ENCODE measurements around the gene OTUB1.

Gene OTUB1, protein sequence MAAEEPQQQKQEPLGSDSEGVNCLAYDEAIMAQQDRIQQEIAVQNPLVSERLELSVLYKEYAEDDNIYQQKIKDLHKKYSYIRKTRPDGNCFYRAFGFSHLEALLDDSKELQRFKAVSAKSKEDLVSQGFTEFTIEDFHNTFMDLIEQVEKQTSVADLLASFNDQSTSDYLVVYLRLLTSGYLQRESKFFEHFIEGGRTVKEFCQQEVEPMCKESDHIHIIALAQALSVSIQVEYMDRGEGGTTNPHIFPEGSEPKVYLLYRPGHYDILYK

DNA sequence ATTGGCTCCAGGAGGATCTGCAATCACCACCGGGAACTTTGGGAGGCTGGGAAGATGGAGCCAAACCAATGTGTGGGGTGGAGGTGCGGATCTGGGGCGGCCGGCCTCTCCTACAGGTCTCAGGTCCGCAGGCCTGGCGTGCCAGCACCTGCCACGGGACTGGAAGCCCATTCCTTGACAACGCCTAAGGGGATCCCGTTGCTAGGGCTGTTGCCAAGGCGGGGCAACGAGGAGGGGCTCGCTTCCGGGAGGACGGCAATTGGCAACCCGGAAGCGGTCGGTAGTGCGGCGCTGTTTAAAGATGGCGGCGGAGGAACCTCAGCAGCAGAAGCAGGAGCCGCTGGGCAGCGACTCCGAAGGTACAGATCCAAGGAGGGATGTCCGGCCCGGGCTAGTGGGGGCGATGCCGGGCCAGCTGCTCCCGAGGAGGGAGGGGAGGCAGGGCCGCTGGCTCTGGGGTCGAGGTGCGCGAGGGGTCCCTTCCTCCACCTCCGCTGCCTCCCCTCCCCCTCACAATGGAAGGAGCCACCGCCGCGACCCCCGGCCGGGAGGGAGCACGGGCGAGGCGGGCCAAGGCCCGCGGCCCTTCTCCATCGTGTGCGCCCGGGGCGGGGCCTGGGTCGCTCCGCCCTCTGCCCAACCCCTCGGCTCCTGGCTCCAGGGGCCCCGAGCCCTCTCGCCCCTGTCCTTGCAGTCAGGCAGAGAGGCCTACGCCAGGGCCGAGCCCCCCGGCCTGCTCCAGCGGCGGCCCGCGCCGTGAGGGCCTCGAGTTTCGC is at the start of gene OTUB1:
TSS of gene OTUB1 (plus strand) at position 283 of the 776 bp plus-strand sequence. CDS start at position 302, 19 bp downstream.
- no peak for TF ChIP-seq CTCF (IDR thresholded peaks at IDR 0.05; ENCODE audit: insufficient read depth, low read depth, low read length, missing control alignments)
- DNase-seq (ENCODE audit: low read depth): peak; percentile 93
- peak within 1 kb of the TSS; percentile 92 for H3K4me3 ChIP-seq (ENCODE audit: low read depth, low read length)

- H3K4me3 ChIP-seq (ENCODE audit: low read depth, low read length): peak overlapping the region; percentile 93
- DNase-seq (ENCODE audit: low read depth): peak; percentile 61
- TF ChIP-seq CTCF (IDR thresholded peaks at IDR 0.05; ENCODE audit: insufficient read depth, low read depth, low read length, missing control alignments): no peak
These were observed 48.3 kb upstream of the OTUB1 start for GRCh38 chr11:63937713-63938478.

DNA sequence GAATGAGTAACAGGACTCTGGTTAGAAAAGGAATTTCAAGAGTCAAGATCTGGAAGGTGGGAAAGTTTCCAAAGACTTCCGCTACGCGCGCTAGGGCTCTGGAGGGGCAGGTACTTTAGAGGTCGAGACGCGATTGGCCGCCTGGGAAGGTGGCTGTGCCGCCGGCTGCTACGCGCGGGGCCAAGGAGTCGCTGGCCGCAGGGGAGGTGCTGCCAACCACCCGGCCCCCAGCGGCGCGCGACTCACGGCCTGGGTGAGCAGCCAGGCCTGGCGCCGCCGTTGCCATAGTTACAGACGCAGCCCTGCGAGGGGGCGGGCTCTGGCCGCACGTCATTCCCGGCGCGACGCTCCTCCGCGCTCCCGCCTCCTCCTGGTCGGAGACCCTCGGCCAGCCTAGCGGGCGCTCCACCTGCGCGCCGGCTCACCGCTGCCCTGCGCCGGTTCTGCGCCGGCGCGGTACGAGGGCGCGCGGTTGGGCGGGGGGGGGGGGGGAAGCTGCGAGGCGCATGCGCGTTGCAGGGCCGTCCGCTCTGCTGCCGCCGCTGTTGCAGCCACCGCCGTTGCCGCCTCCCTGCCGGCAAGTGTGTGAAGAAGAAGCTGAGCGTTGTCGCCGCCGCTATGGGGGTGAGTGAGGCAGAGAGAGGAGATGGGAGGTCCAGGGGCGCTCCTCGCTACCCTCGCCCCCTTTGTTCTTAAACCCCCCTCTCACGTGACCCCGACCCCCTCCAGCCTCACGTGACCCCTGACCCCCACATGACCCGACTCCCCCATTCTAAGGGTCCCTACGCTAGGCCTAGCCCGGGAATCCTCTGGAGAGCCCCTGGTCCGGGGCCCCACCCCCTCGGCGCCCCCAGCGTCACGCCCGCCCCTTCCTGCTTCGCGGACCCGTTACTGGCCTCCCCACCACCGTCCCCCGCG is 47.5 kb upstream of the OTUB1 start, which contains the start of gene NAA40:
TSS of gene NAA40 (plus strand) at position 524 of the 918 bp plus-strand sequence. CDS start at position 619, 95 bp downstream.
- DNase-seq (ENCODE audit: low read depth): peak; percentile 100
- peak within 1 kb of the TSS; percentile 93 for H3K4me3 ChIP-seq (ENCODE audit: low read depth, low read length)
- no peak for TF ChIP-seq CTCF (IDR thresholded peaks at IDR 0.05; ENCODE audit: insufficient read depth, low read depth, low read length, missing control alignments)

- DNase-seq (ENCODE audit: low read depth): no peak
- TF ChIP-seq CTCF (IDR thresholded peaks at IDR 0.05; ENCODE audit: insufficient read depth, low read depth, low read length, missing control alignments): no peak
- peak overlapping the region; percentile 89 for H3K4me3 ChIP-seq (ENCODE audit: low read depth, low read length)
These were observed 46.8 kb upstream of the OTUB1 start for GRCh38 chr11:63939397-63939891.

DNA sequence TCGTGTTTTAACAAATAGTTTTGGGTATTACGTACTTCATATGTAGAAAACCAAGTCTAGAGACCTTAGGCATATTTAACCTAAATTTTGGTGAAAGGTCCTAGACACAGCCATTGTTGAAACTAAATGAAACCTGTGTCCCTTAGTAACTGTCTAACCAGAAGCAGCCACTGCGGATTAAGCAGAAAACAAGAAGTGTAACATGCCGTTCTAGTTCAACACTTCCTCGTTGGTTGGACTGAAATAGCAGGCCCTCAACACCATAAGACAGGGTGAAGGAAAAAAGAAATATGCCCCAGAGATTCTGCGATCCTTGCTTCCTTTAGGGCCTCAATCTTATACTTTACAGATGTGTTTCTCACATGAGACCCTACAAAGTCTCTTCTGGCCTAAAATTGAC is 45.5 kb upstream of the OTUB1 start:
- no peak overlapping the region for H3K4me3 ChIP-seq (ENCODE audit: low read depth, low read length)
- DNase-seq (ENCODE audit: low read depth): no peak
- TF ChIP-seq CTCF (IDR thresholded peaks at IDR 0.05; ENCODE audit: insufficient read depth, low read depth, low read length, missing control alignments): no peak

- H3K4me3 ChIP-seq (ENCODE audit: low read depth, low read length): no peak overlapping the region
- DNase-seq (ENCODE audit: low read depth): no peak
- TF ChIP-seq CTCF (IDR thresholded peaks at IDR 0.05; ENCODE audit: insufficient read depth, low read depth, low read length, missing control alignments): no peak
These were observed 44.3 kb upstream of the OTUB1 start for GRCh38 chr11:63941901-63942300.
